PC-3 (cell line): ENCODE results near the gene LPCAT4. TPM values are rescaled to one million over a fixed set of nuclear protein-coding genes. Genes with fewer than 3 reads are reported as not detected.

Experiments
- ATAC-seq: fragments of 200-7000 bp; cut with Tn5 transposase; 2 replicates; pipeline ENCODE4 v1.9.1; 2020; ENCODE audit warnings: mild to moderate bottlenecking, moderate library complexity
- BruUV-seq: library from RNA; stranded (reverse); fragments of 400-500 nt; replicated peaks from 2 replicates; lab custom pipeline; 2021; lab: Mats Ljungman, UMichigan
- CTCF ChIA-PET: fragments of 300-600 bp; sonication (Branson Sonifier 250); formaldehyde crosslinking; loops from one replicate; lab custom pipeline; 2022; ENCODE audit warnings: antibody characterized with exemption; lab: Charles Lee
- POLR2A ChIA-PET: fragments of 300-600 bp; sonication (Branson Sonifier 250); formaldehyde crosslinking; loops from one replicate; lab custom pipeline; 2022; ENCODE audit warnings: antibody characterized with exemption; ENCODE audit not compliant: unreplicated experiment; lab: Charles Lee
- DNase-seq: peaks from one replicate; pipeline ENCODE4 v3.0.0-alpha.2; 2015
- H2AFZ ChIP-seq: fragments of 300-600 bp; sonication (generic); 2 replicates; pipeline ENCODE4 v1.6.0; 2016; ENCODE audit warnings: antibody characterized with exemption, low read length
- H3F3A ChIP-seq: fragments of 300-600 bp; sonication (generic); one replicate; pipeline ENCODE4 v1.6.0; 2017; ENCODE audit warnings: antibody characterized with exemption, low read length, control low read depth, mild to moderate bottlenecking; ENCODE audit not compliant: unreplicated experiment
- H3K27ac ChIP-seq: fragments of 300-600 bp; sonication (generic); 2 replicates; pipeline ENCODE4 v1.5.1; 2016; ENCODE audit warnings: mild to moderate bottlenecking, low read length
- H3K27me3 ChIP-seq: fragments of 300-600 bp; sonication (generic); 2 replicates; pipeline ENCODE4 v1.6.1; 2016; ENCODE audit warnings: low read length, mixed read lengths
- H3K36me3 ChIP-seq: fragments of 300-600 bp; sonication (generic); 2 replicates; pipeline ENCODE4 v1.6.1; 2016; ENCODE audit warnings: low read depth, mixed run types, low read length, mixed read lengths
- H3K4me1 ChIP-seq: fragments of 300-600 bp; sonication (generic); 2 replicates; pipeline ENCODE4 v1.5.1; 2016; ENCODE audit warnings: low read length; ENCODE audit not compliant: insufficient read depth
- H3K4me2 ChIP-seq: fragments of 300-600 bp; sonication (generic); 2 replicates; pipeline ENCODE4 v1.6.0; 2016; ENCODE audit warnings: low read length
- H3K4me3 ChIP-seq: fragments of 300-600 bp; sonication (generic); 2 replicates; pipeline ENCODE4 v1.5.1; 2016; ENCODE audit warnings: mild to moderate bottlenecking, low read length, mixed read lengths
- H3K79me2 ChIP-seq: fragments of 300-600 bp; sonication (generic); 2 replicates; pipeline ENCODE4 v1.6.1; 2017; ENCODE audit warnings: low read length, mixed read lengths
- H3K9ac ChIP-seq: fragments of 300-600 bp; sonication (generic); 2 replicates; pipeline ENCODE4 v1.6.0; 2016; ENCODE audit warnings: mild to moderate bottlenecking, low read length
- H3K9me2 ChIP-seq: fragments of 300-600 bp; sonication (generic); replicated peaks from 2 replicates; pipeline ENCODE4 v1.6.1; 2016; ENCODE audit warnings: mixed run types, low read length, mixed read lengths
- H3K9me3 ChIP-seq: fragments of 300-600 bp; sonication (generic); 2 replicates; pipeline ENCODE4 v1.6.1; 2016; ENCODE audit warnings: low read length, mixed read lengths
- H4K20me1 ChIP-seq: fragments of 300-600 bp; sonication (generic); 2 replicates; pipeline ENCODE4 v1.6.1; 2016; ENCODE audit warnings: low read length, mixed read lengths
- EZH2 ChIP-seq: fragments of 300-600 bp; sonication (generic); IDR thresholded peaks from one replicate; pipeline ENCODE4 v1.6.1; 2017; ENCODE audit warnings: antibody characterized with exemption, mild to moderate bottlenecking, low read length; ENCODE audit not compliant: unreplicated experiment
- EZH2phosphoT487 ChIP-seq: fragments of 300-600 bp; sonication (generic); IDR thresholded peaks from 2 replicates; pipeline ENCODE4 v1.6.1; 2018; ENCODE audit warnings: mild to moderate bottlenecking, antibody characterized with exemption, low read length, borderline replicate concordance
- intact Hi-C: fragments of 100-400 bp; cut with micrococcal nuclease; formaldehyde crosslinking; loops from 2 replicates; pipeline ENCODE4 v1.9.0; 2023
- total RNA-seq: library from RNA; depleted of rRNA; stranded (reverse); fragments of >200 nt; gene quantifications from 2 replicates; pipeline ENCODE4 v1.2.3, GENCODE V29; 2014
- TF ChIP-seq, protein P1 (sequence below): fragments of 300-600 bp; sonication (generic); conservative IDR thresholded peaks from 2 replicates; pipeline ENCODE4 v1.5.1; 2017; ENCODE audit warnings: antibody characterized with exemption, low read depth, mild to moderate bottlenecking, low read length

The LPCAT4 gene
- total RNA-seq, 1 experiment from 2014 or later = 37.0 TPM

- peak overlapping the region; percentile 73 for H2AFZ ChIP-seq
- peak overlapping the region; percentile 96 for H3K4me2 ChIP-seq
- H4K20me1 ChIP-seq = no peaks in the 10 kb centered on the region
- no peaks in the 10 kb centered on the region for H3K27me3 ChIP-seq
- peaks cover 71% of the 10 kb centered on the region for H3K79me2 ChIP-seq
- H3K27ac ChIP-seq = peak overlapping the region; percentile 93
- peaks cover 68% of the 10 kb centered on the region for H3K4me1 ChIP-seq
- H3K9me2 ChIP-seq = no peaks in the 10 kb centered on the region
- ATAC-seq (no peak; the same call in none of the 2 replicates), DNase-seq (no peak)
- peak overlapping the region; percentile 90 for H3K4me3 ChIP-seq
- BruUV-seq = no TSS peak
- H3F3A ChIP-seq = peaks cover 25% of the 10 kb centered on the region
- peak overlapping the region; percentile 77 for H3K9ac ChIP-seq
- TF ChIP-seq, protein P1, sequence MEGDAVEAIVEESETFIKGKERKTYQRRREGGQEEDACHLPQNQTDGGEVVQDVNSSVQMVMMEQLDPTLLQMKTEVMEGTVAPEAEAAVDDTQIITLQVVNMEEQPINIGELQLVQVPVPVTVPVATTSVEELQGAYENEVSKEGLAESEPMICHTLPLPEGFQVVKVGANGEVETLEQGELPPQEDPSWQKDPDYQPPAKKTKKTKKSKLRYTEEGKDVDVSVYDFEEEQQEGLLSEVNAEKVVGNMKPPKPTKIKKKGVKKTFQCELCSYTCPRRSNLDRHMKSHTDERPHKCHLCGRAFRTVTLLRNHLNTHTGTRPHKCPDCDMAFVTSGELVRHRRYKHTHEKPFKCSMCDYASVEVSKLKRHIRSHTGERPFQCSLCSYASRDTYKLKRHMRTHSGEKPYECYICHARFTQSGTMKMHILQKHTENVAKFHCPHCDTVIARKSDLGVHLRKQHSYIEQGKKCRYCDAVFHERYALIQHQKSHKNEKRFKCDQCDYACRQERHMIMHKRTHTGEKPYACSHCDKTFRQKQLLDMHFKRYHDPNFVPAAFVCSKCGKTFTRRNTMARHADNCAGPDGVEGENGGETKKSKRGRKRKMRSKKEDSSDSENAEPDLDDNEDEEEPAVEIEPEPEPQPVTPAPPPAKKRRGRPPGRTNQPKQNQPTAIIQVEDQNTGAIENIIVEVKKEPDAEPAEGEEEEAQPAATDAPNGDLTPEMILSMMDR = no peak
- TF ChIP-seq EZH2 = no peak
- no peak for TF ChIP-seq EZH2phosphoT487
- POLR2A ChIA-PET = interaction anchor here (0.5 to 0.6 kb wide), 2 partner anchors 24 to 227 kb away, joined by 3 to 5 read pairs; no protein-coding TSS in a partner anchor
- intact Hi-C loops = no loop called here
- peaks cover 21% of the 10 kb centered on the region for H3K36me3 ChIP-seq
- CTCF ChIA-PET = interaction anchor here (0.9 kb wide), 1 partner anchor 127 kb away, joined by 3 read pairs; the partner anchor contains the start of gene KATNBL1
- no peaks in the 10 kb centered on the region for H3K9me3 ChIP-seq
Observed at GRCh38 chr15:34336991-34337556, 29.9 kb downstream of the LPCAT4 start.

- CTCF ChIA-PET = interaction anchor here (0.7 kb wide), 1 partner anchor 31 kb away, joined by 4 read pairs; the partner anchor contains the start of gene LPCAT4
- no peak for TF ChIP-seq EZH2
- H4K20me1 ChIP-seq = no peaks in the 10 kb centered on the region
- ATAC-seq (no peak), DNase-seq (no peak)
- peak overlapping the region; percentile 77 for H3K9ac ChIP-seq
- peaks cover 25% of the 10 kb centered on the region for H3F3A ChIP-seq
- peaks cover 16% of the 10 kb centered on the region; the same call in 1 of the 2 replicates for H3K36me3 ChIP-seq
- peak overlapping the region; percentile 96 for H3K4me2 ChIP-seq
- H3K27me3 ChIP-seq = no peaks in the 10 kb centered on the region
- H3K9me3 ChIP-seq = no peaks in the 10 kb centered on the region
- H3K79me2 ChIP-seq = peaks cover 65% of the 10 kb centered on the region
- no peaks in the 10 kb centered on the region for H3K9me2 ChIP-seq
- peaks cover 61% of the 10 kb centered on the region for H3K4me1 ChIP-seq
- BruUV-seq = no TSS peak
- peak overlapping the region; percentile 90 for H3K4me3 ChIP-seq
- no peak overlapping the region for H2AFZ ChIP-seq
- intact Hi-C loops = no loop called here
- peak overlapping the region; percentile 93 for H3K27ac ChIP-seq
- POLR2A ChIA-PET = interaction anchor here (0.5 to 1.1 kb wide), 2 partner anchors 23 to 119 kb away, joined by 3 read pairs; no protein-coding TSS in a partner anchor
Observed at GRCh38 chr15:34336231-34336990, 30.6 kb downstream of the LPCAT4 start.

- peak overlapping the region; percentile 77 for H3K9ac ChIP-seq
- H3K4me3 ChIP-seq = peak overlapping the region; percentile 90
- no peaks in the 10 kb centered on the region for H4K20me1 ChIP-seq
- no peaks in the 10 kb centered on the region for H3K27me3 ChIP-seq
- TSS peak; percentile 71 for BruUV-seq
- intact Hi-C loops = loop anchor here (1.0 kb wide), 3 partner anchors 38 to 96 kb away; no protein-coding TSS in a partner anchor
- ATAC-seq (peak; percentile 14; the same call in 1 of the 2 replicates), DNase-seq (peak; percentile 68)
- peaks cover 54% of the 10 kb centered on the region for H3K79me2 ChIP-seq
- peak overlapping the region; percentile 93 for H3K27ac ChIP-seq
- peaks cover 11% of the 10 kb centered on the region; the same call in 1 of the 2 replicates for H3K36me3 ChIP-seq
- H3K4me2 ChIP-seq = peak overlapping the region; percentile 96
- peaks cover 55% of the 10 kb centered on the region for H3K4me1 ChIP-seq
- ChIA-PET CTCF (interaction anchor here (0.7 kb wide), 1 partner anchor 32 kb away, joined by 4 read pairs; the partner anchor contains the start of gene LPCAT4), POLR2A (interaction anchor here (0.5 to 1.1 kb wide), 3 partner anchors 94 to 148 kb away, joined by 3 to 4 read pairs (median 3); no protein-coding TSS in a partner anchor)
- peaks cover 20% of the 10 kb centered on the region for H3F3A ChIP-seq
- H2AFZ ChIP-seq = no peak overlapping the region
- no peaks in the 10 kb centered on the region for H3K9me2 ChIP-seq
- TF ChIP-seq, protein P1 = no peak
- TF ChIP-seq EZH2 = no peak
- TF ChIP-seq EZH2phosphoT487 = no peak
- H3K9me3 ChIP-seq = no peaks in the 10 kb centered on the region
Observed at GRCh38 chr15:34335176-34336032, 31.6 kb downstream of the LPCAT4 start.
